HEK293T (cell line): ENCODE data around the gene CLIC6.

Source experiments
- CTCF ChIA-PET: fragments of 350-600 bp; formaldehyde crosslinking; extraction: SDS; loops from one replicate; lab custom pipeline; 2021; ENCODE audit warnings: antibody characterized with exemption, inconsistent platforms; lab: Yijun Ruan, JAX
- POLR2A ChIA-PET: fragments of 350-600 bp; formaldehyde crosslinking; extraction: SDS; loops from one replicate; lab custom pipeline; 2020; ENCODE audit warnings: antibody characterized with exemption, inconsistent platforms; lab: Yijun Ruan, JAX
- DNase-seq: peaks from one replicate; pipeline ENCODE4 v3.0.0; 2012; ENCODE audit warnings: mixed read lengths; ENCODE audit errors: extremely low spot score
- ARNT ChIP-seq: fragments of 450-650 bp; IDR thresholded peaks from 2 replicates; pipeline ENCODE4 v1.6.1; 2017; ENCODE audit warnings: mild to moderate bottlenecking
- BHLHE40 ChIP-seq: fragments of 450-650 bp; IDR thresholded peaks from 2 replicates; pipeline ENCODE4 v1.6.1; 2016; ENCODE audit warnings: mild to moderate bottlenecking, moderate library complexity, borderline replicate concordance
- CTBP1 ChIP-seq: fragments of 450-650 bp; IDR thresholded peaks from 2 replicates; pipeline ENCODE4 v1.6.1; 2016; ENCODE audit warnings: borderline replicate concordance
- ELF4 ChIP-seq: fragments of 450-650 bp; IDR thresholded peaks from 2 replicates; pipeline ENCODE4 v1.6.1; 2017; ENCODE audit warnings: antibody characterized with exemption
- FOXA1 ChIP-seq: fragments of 450-650 bp; IDR thresholded peaks from 2 replicates; pipeline ENCODE4 v1.6.1; 2016; ENCODE audit warnings: mild to moderate bottlenecking
- FOXK2 ChIP-seq: fragments of 450-650 bp; IDR thresholded peaks from 2 replicates; pipeline ENCODE4 v1.6.1; 2016; ENCODE audit warnings: mild to moderate bottlenecking
- FOXM1 ChIP-seq: fragments of 450-650 bp; IDR thresholded peaks from 2 replicates; pipeline ENCODE4 v1.6.1; 2017; ENCODE audit warnings: mild to moderate bottlenecking, borderline replicate concordance
- HDGF ChIP-seq: fragments of 450-650 bp; IDR thresholded peaks from 2 replicates; pipeline ENCODE4 v1.6.1; 2017; ENCODE audit warnings: antibody characterized with exemption, borderline replicate concordance
- L3MBTL2 ChIP-seq: fragments of 450-650 bp; conservative IDR thresholded peaks from 2 replicates; pipeline ENCODE4 v1.6.1; 2016; ENCODE audit warnings: mild to moderate bottlenecking
- LEF1 ChIP-seq: fragments of 450-650 bp; IDR thresholded peaks from 2 replicates; pipeline ENCODE4 v1.6.1; 2017; ENCODE audit warnings: mild to moderate bottlenecking, borderline replicate concordance
- NFRKB ChIP-seq: fragments of 450-650 bp; IDR thresholded peaks from 2 replicates; pipeline ENCODE4 v1.6.1; 2016; ENCODE audit warnings: mild to moderate bottlenecking, moderate library complexity
- PKNOX1 ChIP-seq: fragments of 450-650 bp; IDR thresholded peaks from 2 replicates; pipeline ENCODE4 v1.6.1; 2016
- SP1 ChIP-seq: fragments of 450-650 bp; IDR thresholded peaks from 2 replicates; pipeline ENCODE4 v1.6.1; 2017
- SUZ12 ChIP-seq: fragments of 450-650 bp; IDR thresholded peaks from 2 replicates; pipeline ENCODE4 v1.6.1; 2016; ENCODE audit warnings: mild to moderate bottlenecking
- TARDBP ChIP-seq: fragments of 450-650 bp; IDR thresholded peaks from 2 replicates; pipeline ENCODE4 v1.6.1; 2016
- ZNF384 ChIP-seq: fragments of 450-650 bp; IDR thresholded peaks from 2 replicates; pipeline ENCODE4 v1.6.1; 2016

Gene CLIC6

GRCh38 chr21:34668803-34669148, at the start of gene CLIC6:
Gene CLIC6 (plus strand): TSS chr21:34668994. CDS start chr21:34669389, 395 bp downstream.
- DNase-seq, result no peak
- CTCF ChIA-PET, result no interaction called here
- POLR2A ChIA-PET, result no interaction called here
- no peak for TF ChIP-seq L3MBTL2
- TF ChIP-seq SP1, result no peak
- no peak for TF ChIP-seq FOXM1
- no peak for TF ChIP-seq ELF4
- TF ChIP-seq FOXK2, result no peak
- TF ChIP-seq PKNOX1, result no peak
- TF ChIP-seq NFRKB, result no peak
- TF ChIP-seq SUZ12, result no peak
- no peak for TF ChIP-seq ZNF384
- TF ChIP-seq HDGF, result no peak
- no peak for TF ChIP-seq FOXA1
- TF ChIP-seq ARNT, result no peak
- TF ChIP-seq TARDBP, result no peak
- no peak for TF ChIP-seq BHLHE40
- TF ChIP-seq LEF1, result no peak
- no peak for TF ChIP-seq CTBP1

GRCh38 chr21:34619841-34620665, 48.7 kb upstream of the CLIC6 start:
- no peak for DNase-seq
- ChIA-PET CTCF (no interaction called here), POLR2A (no interaction called here)
- no peak for TF ChIP-seq SP1
- no peak for TF ChIP-seq CTBP1
- TF ChIP-seq HDGF, result no peak
- no peak for TF ChIP-seq ZNF384
- TF ChIP-seq BHLHE40, result no peak
- no peak for TF ChIP-seq FOXK2
- TF ChIP-seq ELF4, result no peak
- TF ChIP-seq L3MBTL2, result no peak
- TF ChIP-seq SUZ12, result no peak
- TF ChIP-seq ARNT, result no peak
- no peak for TF ChIP-seq NFRKB
- no peak for TF ChIP-seq LEF1
- no peak for TF ChIP-seq FOXA1
- TF ChIP-seq PKNOX1, result no peak
- TF ChIP-seq TARDBP, result no peak
- TF ChIP-seq FOXM1, result no peak

GRCh38 chr21:34621434-34622350, 47.1 kb upstream of the CLIC6 start:
- ChIA-PET CTCF (interaction anchor here (0.6 to 1.4 kb wide), 2 partner anchors 9 to 42 kb away, joined by 3 to 5 read pairs; no protein-coding TSS in a partner anchor), POLR2A (no interaction called here)
- no peak for DNase-seq
- TF ChIP-seq BHLHE40 (no peak), ARNT (no peak), ZNF384 (no peak), FOXA1 (no peak), FOXK2 (no peak)

- TF ChIP-seq ZNF384, result no peak
- TF ChIP-seq FOXM1, result no peak
- no peak for TF ChIP-seq BHLHE40
- no peak for TF ChIP-seq NFRKB
- no peak for TF ChIP-seq ELF4
- TF ChIP-seq CTBP1, result no peak
- no peak for TF ChIP-seq LEF1
- no peak for TF ChIP-seq FOXK2
- no peak for TF ChIP-seq SP1
- no peak for TF ChIP-seq SUZ12
- no peak for TF ChIP-seq TARDBP
- no peak for TF ChIP-seq HDGF
- no peak for TF ChIP-seq L3MBTL2
- no peak for TF ChIP-seq FOXA1
- no peak for TF ChIP-seq ARNT
- no peak for TF ChIP-seq PKNOX1
- ChIA-PET POLR2A (no interaction called here), CTCF (no interaction called here)
- no peak for DNase-seq
Observed at GRCh38 chr21:34623516-34623915, 45.3 kb upstream of the CLIC6 start.

GRCh38 chr21:34625030-34625593, 43.7 kb upstream of the CLIC6 start:
- no peak for DNase-seq
- POLR2A ChIA-PET, result no interaction called here
- CTCF ChIA-PET, result no interaction called here

More at GRCh38 chr21:34625030-34625593, 43.7 kb upstream of the CLIC6 start:
- TF ChIP-seq FOXM1 (no peak), ZNF384 (no peak), PKNOX1 (no peak), ELF4 (no peak), BHLHE40 (no peak), LEF1 (no peak), SUZ12 (no peak), SP1 (no peak), FOXK2 (no peak), FOXA1 (no peak), L3MBTL2 (no peak), CTBP1 (no peak), TARDBP (no peak), HDGF (no peak)
